HepG2 (cell line): ENCODE results near the gene ZNF213. TPM values are rescaled to one million over a fixed set of nuclear protein-coding genes. Genes with fewer than 3 reads are reported as not detected.

Source experiments
- ATAC-seq: fragments of 200-7000 bp; cut with Tn5 transposase; 3 replicates; pipeline ENCODE4 v1.9.1; 2020; ENCODE audit warnings: mild to moderate bottlenecking, moderate library complexity
- BruUV-seq: library from RNA; stranded (reverse); fragments of 400-500 nt; replicated peaks from 2 replicates; lab custom pipeline; 2021; lab: Mats Ljungman, UMichigan
- CTCF ChIA-PET: fragments of 300-600 bp; formaldehyde crosslinking; extraction: SDS; loops from one replicate; lab custom pipeline; 2021; ENCODE audit warnings: low total read pairs, inconsistent platforms, low intra/inter-chr PET ratio; lab: Yijun Ruan, JAX
- POLR2A ChIA-PET: fragments of 350-600 bp; sonication (Branson Sonifier 250); formaldehyde crosslinking; loops from one replicate; lab custom pipeline; 2020; ENCODE audit warnings: antibody characterized with exemption, inconsistent platforms; lab: Yijun Ruan, JAX
- DNase-seq: peaks from one replicate; pipeline ENCODE4 v3.0.0-alpha.2; 2015; ENCODE audit warnings: low spot score
- FAIRE-seq: peaks from 3 replicates; lab custom pipeline; 2011; peaks lifted over from hg19 to GRCh38; lab: Jason Lieb, UNC
- H2AFZ ChIP-seq: one replicate; pipeline ENCODE4 v1.6.1; 2011; ENCODE audit warnings: low read length, inconsistent platforms
- H3K27ac ChIP-seq: fragments of 300-600 bp; 3 replicates; pipeline ENCODE4 v1.8.0; 2011; ENCODE audit warnings: mixed run types, mild to moderate bottlenecking, mixed read lengths, low read length, inconsistent platforms; ENCODE audit not compliant: insufficient read depth; ENCODE audit errors: extremely low read length
- H3K27me3 ChIP-seq, 2 experiments: fragments of 200-600 bp in 1 of 2; 2 replicates in 1 of 2; 3 replicates in 1 of 2; pipeline versions ENCODE4 v1.6.0 to v1.8.0; 2011; ENCODE audit warnings: low read length in 2 of 2, mild to moderate bottlenecking in 2 of 2, moderate library complexity in 2 of 2, inconsistent platforms in 1 of 2; ENCODE audit not compliant: insufficient read depth in 2 of 2, control insufficient read depth in 1 of 2
- H3K36me3 ChIP-seq, 2 experiments: fragments of 200-600 bp in 1 of 2; replicated peaks in 1 of 2; 2 replicates in 1 of 2; 3 replicates in 1 of 2; pipeline versions ENCODE4 v1.5.1 to v1.8.0; 2011; ENCODE audit warnings: low read length in 2 of 2, inconsistent platforms in 1 of 2; ENCODE audit not compliant: insufficient read depth in 2 of 2, control insufficient read depth in 1 of 2
- H3K4me1 ChIP-seq: 2 replicates; pipeline ENCODE4 v1.5.1; 2012; ENCODE audit warnings: low read length, inconsistent platforms; ENCODE audit not compliant: insufficient read depth
- H3K4me2 ChIP-seq: 2 replicates; pipeline ENCODE4 v1.6.0; 2011; ENCODE audit warnings: low read depth, low read length, inconsistent platforms
- H3K4me3 ChIP-seq, 3 experiments: fragments of 200-600 bp in 1 of 3; sonication (generic), shearing (Covaris generic) in 1 of 3; replicated peaks in 1 of 3; 2 replicates each; pipeline ENCODE4 v1.5.1; 2011 to 2016; ENCODE audit warnings: low read length in 3 of 3, inconsistent platforms in 2 of 3, low read depth in 2 of 3, mild to moderate bottlenecking in 2 of 3, control low read depth in 1 of 3, mixed read lengths in 1 of 3; ENCODE audit not compliant: insufficient read depth in 1 of 3
- H3K79me2 ChIP-seq: one replicate; pipeline ENCODE4 v1.6.1; 2011; ENCODE audit warnings: low read length, inconsistent platforms; ENCODE audit not compliant: insufficient read depth
- H3K9ac ChIP-seq: 2 replicates; pipeline ENCODE4 v1.6.0; 2011; ENCODE audit warnings: mild to moderate bottlenecking, low read depth, low read length, inconsistent platforms; ENCODE audit not compliant: insufficient read depth
- H3K9me3 ChIP-seq: 2 replicates; pipeline ENCODE4 v1.5.1; 2012; ENCODE audit warnings: mild to moderate bottlenecking, low read length
- H4K20me1 ChIP-seq: 2 replicates; pipeline ENCODE4 v1.6.0; 2011; ENCODE audit warnings: inconsistent platforms, mild to moderate bottlenecking, low read length, moderate library complexity; ENCODE audit not compliant: insufficient read depth
- CENPX ChIP-seq: sonication (generic); formaldehyde crosslinking; IDR thresholded peaks from 2 replicates; pipeline ENCODE4 v1.9.0; 2021; ENCODE audit warnings: mild to moderate bottlenecking, missing genetic modification reagents, moderate library complexity
- GLI4 ChIP-seq: sonication (generic); formaldehyde crosslinking; IDR thresholded peaks from 2 replicates; pipeline ENCODE4 v1.5.1; 2020; ENCODE audit warnings: missing genetic modification reagents, mild to moderate bottlenecking, moderate library complexity, borderline replicate concordance
- HES4 ChIP-seq: sonication (generic); formaldehyde crosslinking; IDR thresholded peaks from 2 replicates; pipeline ENCODE4 v1.9.0; 2021; ENCODE audit warnings: mild to moderate bottlenecking, missing genetic modification reagents, borderline replicate concordance
- KAT7 ChIP-seq: IDR thresholded peaks from 2 replicates; pipeline ENCODE4 v1.6.1; 2018; ENCODE audit warnings: borderline replicate concordance, missing compliant biosample characterization
- LCORL ChIP-seq, 2 experiments: fragments of 450-650 bp in 1 of 2; sonication (generic) in 1 of 2; formaldehyde crosslinking in 1 of 2; IDR thresholded peaks; 2 replicates each; pipeline versions ENCODE4 v1.5.0 to v1.6.1; 2017 to 2020; ENCODE audit warnings: antibody characterized with exemption in 1 of 2, missing genetic modification reagents in 1 of 2
- NKX3-1 ChIP-seq: sonication (generic); formaldehyde crosslinking; IDR thresholded peaks from 2 replicates; pipeline ENCODE4 v1.5.0; 2020; ENCODE audit warnings: missing genetic modification reagents
- REPIN1 ChIP-seq: sonication (generic); formaldehyde crosslinking; IDR thresholded peaks from 2 replicates; pipeline ENCODE4 v1.8.0; 2022; ENCODE audit warnings: missing genetic modification reagents, low read depth, mild to moderate bottlenecking, borderline replicate concordance
- SIN3B ChIP-seq: fragments of 150-350 bp; IDR thresholded peaks from 2 replicates; pipeline ENCODE4 v1.6.1; 2014; ENCODE audit warnings: low read length
- TEAD2 ChIP-seq: sonication (generic); formaldehyde crosslinking; IDR thresholded peaks from 2 replicates; pipeline ENCODE4 v1.9.0; 2021; ENCODE audit warnings: missing genetic modification reagents
- U2AF1 ChIP-seq: fragments of 200-400 bp; formaldehyde crosslinking; optimal IDR thresholded peaks from 2 replicates; pipeline ENCODE3; 2017; ENCODE audit warnings: mild to moderate bottlenecking, low read depth, low read length
- ZNF446 ChIP-seq: sonication (generic); formaldehyde crosslinking; IDR thresholded peaks from 2 replicates; pipeline ENCODE4 v1.5.0; 2020; ENCODE audit warnings: mild to moderate bottlenecking, missing genetic modification reagents
- ZNF577 ChIP-seq: sonication (generic); formaldehyde crosslinking; IDR thresholded peaks from 2 replicates; pipeline ENCODE4 v1.4.0; 2020; ENCODE audit warnings: mild to moderate bottlenecking, low read depth, missing genetic modification reagents, borderline replicate concordance
- WGBS: methylation state at CpG from one replicate; pipeline ENCODE4 v1.1.6; 2017; ENCODE audit warnings: low lambda C conversion rate; 5-methylcytosine and 5-hydroxymethylcytosine counted together
- in situ Hi-C: cut with HindIII; loops from 2 replicates; pipeline ENCODE4 v1.10.0; 2017; ENCODE audit warnings: low pct_unique_long_range_greater_than_20kb; ENCODE audit not compliant: extremely low pct_ligation_motif_present
- intact Hi-C: fragments of 100-400 bp; cut with micrococcal nuclease; formaldehyde crosslinking; loops from one replicate; pipeline ENCODE4 v1.10.0; 2022; ENCODE audit not compliant: unreplicated experiment
- polyA plus RNA-seq, 8 experiments: library from polyadenylated mRNA; depleted of rRNA in 3 of 8; stranded (reverse) in 7 of 8; unstranded in 1 of 8; fragments of >200 nt; fragmentation: Illumina TruSeq in 4 of 8; extraction: Trizol in 4 of 8; gene quantifications; 2 replicates each; pipeline versions ENCODE4 v1.2.1 to v1.2.3, GENCODE V29; 2011 to 2016; ENCODE audit warnings: low read depth in 4 of 8, missing spikeins in 1 of 8, mixed read lengths in 1 of 8; ENCODE audit not compliant: insufficient read depth in 1 of 8
- total RNA-seq, 5 experiments: library from RNA; depleted of rRNA; stranded (reverse); fragments of >200 nt; fragmentation: Illumina TruSeq; extraction: Trizol; gene quantifications; 2 replicates each; pipeline ENCODE4 v1.2.3, GENCODE V29; 2016; ENCODE audit warnings: low read depth in 1 of 5
- TF ChIP-seq, protein P1 (sequence below): sonication (generic); formaldehyde crosslinking; IDR thresholded peaks from 2 replicates; pipeline ENCODE4 v1.9.0; 2021; ENCODE audit warnings: missing genetic modification reagents, mild to moderate bottlenecking, borderline replicate concordance
- TF ChIP-seq, protein P2 (sequence below): sonication (generic); formaldehyde crosslinking; IDR thresholded peaks from 2 replicates; pipeline ENCODE4 v1.9.0; 2021; ENCODE audit warnings: missing genetic modification reagents, borderline replicate concordance
- TF ChIP-seq, protein P3 (sequence below), 2 experiments: IDR thresholded peaks; 2 replicates each; pipeline ENCODE4 v1.6.1; 2011 to 2012; ENCODE audit warnings: low read length in 2 of 2, borderline replicate concordance in 1 of 2, low read depth in 1 of 2, mild to moderate bottlenecking in 1 of 2, moderate library complexity in 1 of 2

ZNF213 gene
- total and polyA plus RNA-seq, 2 of the 13 experiments (the other 11 are each of a cell fraction or from before 2014, with no cell fraction given) = 0.59 to 0.97 TPM

DNA sequence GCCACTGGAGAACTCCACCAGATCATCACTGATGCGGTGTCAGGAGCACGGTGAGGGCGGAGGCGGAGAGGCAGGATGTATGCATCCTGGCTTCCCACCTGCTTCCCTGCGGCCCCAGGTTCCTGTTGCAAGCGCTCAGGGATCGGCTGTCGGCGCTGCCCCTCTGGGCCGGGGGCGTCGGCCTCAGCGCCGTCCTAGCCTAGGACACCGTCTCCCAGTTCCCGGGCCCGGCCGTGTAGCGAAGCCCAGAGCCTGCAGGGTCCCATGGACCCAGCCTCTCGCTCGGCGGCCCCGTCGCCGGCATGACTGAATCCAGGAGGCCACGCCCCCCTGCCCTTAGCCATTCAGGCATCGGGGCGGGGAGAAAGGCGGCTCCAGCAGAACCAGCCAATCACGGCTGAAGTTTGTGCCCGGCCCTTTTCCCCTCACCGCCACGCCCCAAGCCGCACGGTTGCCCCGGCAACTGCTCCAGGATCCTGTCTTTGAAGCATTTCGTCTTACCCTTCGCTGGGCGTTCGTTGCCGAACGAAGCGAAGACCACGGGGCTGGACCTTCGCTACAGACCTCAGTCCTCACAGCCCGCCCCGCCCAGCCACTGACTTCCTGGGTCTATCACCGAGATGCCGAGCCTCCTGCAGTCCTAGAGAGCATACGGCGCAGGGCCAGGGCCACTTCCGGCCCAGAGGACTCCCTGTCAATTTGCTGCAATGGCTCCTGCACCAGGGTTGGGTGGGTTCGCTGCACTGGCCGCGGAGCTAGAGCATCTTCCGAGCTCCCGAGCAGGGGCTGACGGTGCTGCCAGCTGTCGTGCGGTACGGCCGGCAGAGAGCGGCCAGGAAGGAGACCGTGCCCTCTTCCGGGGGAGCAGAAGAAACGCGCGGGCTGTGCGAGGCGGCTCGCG is 10.6 kb upstream of the ZNF213 start:
- 0% methylated on average over 8 of the region's 72 CpGs for WGBS
- H2AFZ ChIP-seq = no peak overlapping the region
- ChIA-PET CTCF (no interaction called here), POLR2A (interaction anchor here (1.3 kb wide), 1 partner anchor 10 kb away, joined by 12 read pairs; the partner anchor contains the start of gene ZNF213)
- H3K4me1 ChIP-seq = peaks cover 31% of the 10 kb centered on the region
- no peaks in the 10 kb centered on the region for H3K79me2 ChIP-seq
- H4K20me1 ChIP-seq = no peaks in the 10 kb centered on the region
- H3K27ac ChIP-seq = peak overlapping the region; percentile 48
- BruUV-seq = no TSS peak
- H3K9me3 ChIP-seq = no peaks in the 10 kb centered on the region
- in situ Hi-C loops (no loop called here), intact Hi-C loops (no loop called here)
- peak overlapping the region; percentile 96 for H3K4me2 ChIP-seq
- peak overlapping the region; percentile 57 to 81 (median 63); a peak in 5 of 6 replicates for H3K4me3 ChIP-seq
- peak; percentile 72 for FAIRE-seq
- DNase-seq = peak; percentile 91
- peak overlapping the region; percentile 50 for H3K9ac ChIP-seq
- peak; percentile 91 for ATAC-seq
- H3K36me3 ChIP-seq = 0 out of 5 replicates have a peak, but pooled peaks cover 0 to 2% of the 10 kb centered on the region in 2 experiments
- H3K27me3 ChIP-seq = no peaks in the 10 kb centered on the region; a peak in 1 of 5 replicates
- TF ChIP-seq ZNF577 (CRISPR knock-in tag) (no peak), KAT7 (CRISPR knock-in tag) (no peak; the same call in 1 of the 2 replicates), HES4 (no peak), ZNF446 (CRISPR knock-in tag) (no peak), LCORL (IDR thresholded peaks at IDR 0.05) (no peak), LCORL (CRISPR knock-in tag; IDR thresholded peaks at IDR 0.05) (peak; percentile 28; the same call in 1 of the 2 replicates), SIN3B (no peak), CENPX (CRISPR knock-in tag) (no peak), U2AF1 (no peak), NKX3-1 (CRISPR knock-in tag) (no peak), GLI4 (CRISPR knock-in tag) (peak; percentile 89; the same call in 1 of the 2 replicates), REPIN1 (CRISPR knock-in tag) (no peak), TEAD2 (CRISPR knock-in tag) (no peak)
- TF ChIP-seq, protein P1, sequence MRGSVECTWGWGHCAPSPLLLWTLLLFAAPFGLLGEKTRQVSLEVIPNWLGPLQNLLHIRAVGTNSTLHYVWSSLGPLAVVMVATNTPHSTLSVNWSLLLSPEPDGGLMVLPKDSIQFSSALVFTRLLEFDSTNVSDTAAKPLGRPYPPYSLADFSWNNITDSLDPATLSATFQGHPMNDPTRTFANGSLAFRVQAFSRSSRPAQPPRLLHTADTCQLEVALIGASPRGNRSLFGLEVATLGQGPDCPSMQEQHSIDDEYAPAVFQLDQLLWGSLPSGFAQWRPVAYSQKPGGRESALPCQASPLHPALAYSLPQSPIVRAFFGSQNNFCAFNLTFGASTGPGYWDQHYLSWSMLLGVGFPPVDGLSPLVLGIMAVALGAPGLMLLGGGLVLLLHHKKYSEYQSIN = no peak
- TF ChIP-seq, protein P2, sequence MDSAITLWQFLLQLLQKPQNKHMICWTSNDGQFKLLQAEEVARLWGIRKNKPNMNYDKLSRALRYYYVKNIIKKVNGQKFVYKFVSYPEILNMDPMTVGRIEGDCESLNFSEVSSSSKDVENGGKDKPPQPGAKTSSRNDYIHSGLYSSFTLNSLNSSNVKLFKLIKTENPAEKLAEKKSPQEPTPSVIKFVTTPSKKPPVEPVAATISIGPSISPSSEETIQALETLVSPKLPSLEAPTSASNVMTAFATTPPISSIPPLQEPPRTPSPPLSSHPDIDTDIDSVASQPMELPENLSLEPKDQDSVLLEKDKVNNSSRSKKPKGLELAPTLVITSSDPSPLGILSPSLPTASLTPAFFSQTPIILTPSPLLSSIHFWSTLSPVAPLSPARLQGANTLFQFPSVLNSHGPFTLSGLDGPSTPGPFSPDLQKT = no peak
- TF ChIP-seq, protein P3, sequence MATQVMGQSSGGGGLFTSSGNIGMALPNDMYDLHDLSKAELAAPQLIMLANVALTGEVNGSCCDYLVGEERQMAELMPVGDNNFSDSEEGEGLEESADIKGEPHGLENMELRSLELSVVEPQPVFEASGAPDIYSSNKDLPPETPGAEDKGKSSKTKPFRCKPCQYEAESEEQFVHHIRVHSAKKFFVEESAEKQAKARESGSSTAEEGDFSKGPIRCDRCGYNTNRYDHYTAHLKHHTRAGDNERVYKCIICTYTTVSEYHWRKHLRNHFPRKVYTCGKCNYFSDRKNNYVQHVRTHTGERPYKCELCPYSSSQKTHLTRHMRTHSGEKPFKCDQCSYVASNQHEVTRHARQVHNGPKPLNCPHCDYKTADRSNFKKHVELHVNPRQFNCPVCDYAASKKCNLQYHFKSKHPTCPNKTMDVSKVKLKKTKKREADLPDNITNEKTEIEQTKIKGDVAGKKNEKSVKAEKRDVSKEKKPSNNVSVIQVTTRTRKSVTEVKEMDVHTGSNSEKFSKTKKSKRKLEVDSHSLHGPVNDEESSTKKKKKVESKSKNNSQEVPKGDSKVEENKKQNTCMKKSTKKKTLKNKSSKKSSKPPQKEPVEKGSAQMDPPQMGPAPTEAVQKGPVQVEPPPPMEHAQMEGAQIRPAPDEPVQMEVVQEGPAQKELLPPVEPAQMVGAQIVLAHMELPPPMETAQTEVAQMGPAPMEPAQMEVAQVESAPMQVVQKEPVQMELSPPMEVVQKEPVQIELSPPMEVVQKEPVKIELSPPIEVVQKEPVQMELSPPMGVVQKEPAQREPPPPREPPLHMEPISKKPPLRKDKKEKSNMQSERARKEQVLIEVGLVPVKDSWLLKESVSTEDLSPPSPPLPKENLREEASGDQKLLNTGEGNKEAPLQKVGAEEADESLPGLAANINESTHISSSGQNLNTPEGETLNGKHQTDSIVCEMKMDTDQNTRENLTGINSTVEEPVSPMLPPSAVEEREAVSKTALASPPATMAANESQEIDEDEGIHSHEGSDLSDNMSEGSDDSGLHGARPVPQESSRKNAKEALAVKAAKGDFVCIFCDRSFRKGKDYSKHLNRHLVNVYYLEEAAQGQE (IDR thresholded peaks at IDR 0.05; ENCODE audit: borderline replicate concordance in 1 of 2, low read depth in 1 of 2, low read length in 2 of 2) = no peak
